ENCODE measurements around the gene DOCK4.

DOCK4 gene

GRCh38 chr7:112149734-112150133 is 56.5 kb downstream of the DOCK4 start:
- DNase-seq (ENCODE audit: low read depth in 1 of 2, low spot score in 1 of 2) = no peak
- TF ChIP-seq CTCF (IDR thresholded peaks at IDR 0.05; ENCODE audit: insufficient read depth, low read length) (no peak), REST (IDR thresholded peaks at IDR 0.05; ENCODE audit: insufficient replicate concordance, low read depth) (no peak), SPI1 (IDR thresholded peaks at IDR 0.05; ENCODE audit: borderline replicate concordance, low read depth) (no peak), GABPA (IDR thresholded peaks at IDR 0.05; ENCODE audit: low read depth) (no peak), POLR2AphosphoS5 (IDR thresholded peaks at IDR 0.05; ENCODE audit: low read depth) (no peak)

GRCh38 chr7:112147793-112148361 is 58.3 kb downstream of the DOCK4 start:
- no peak for TF ChIP-seq REST (IDR thresholded peaks at IDR 0.05; ENCODE audit: insufficient replicate concordance, low read depth)
- TF ChIP-seq POLR2AphosphoS5 (IDR thresholded peaks at IDR 0.05; ENCODE audit: low read depth) = no peak
- no peak for TF ChIP-seq CTCF (IDR thresholded peaks at IDR 0.05; ENCODE audit: insufficient read depth, low read length)
- no peak for TF ChIP-seq SPI1 (IDR thresholded peaks at IDR 0.05; ENCODE audit: borderline replicate concordance, low read depth)
- no peak for TF ChIP-seq GABPA (IDR thresholded peaks at IDR 0.05; ENCODE audit: low read depth)
- no peak overlapping the region for H3K27ac ChIP-seq (replicated peaks)
- DNase-seq (ENCODE audit: low read depth in 1 of 2, low spot score in 1 of 2) = no peak
- H3K27me3 ChIP-seq (ENCODE audit: insufficient read depth, poor library complexity, severe bottlenecking) = no peaks in the 10 kb centered on the region
- H3K4me3 ChIP-seq (replicated peaks; ENCODE audit: insufficient read depth, low read length) = no peak overlapping the region

More at GRCh38 chr7:112149734-112150133, 56.5 kb downstream of the DOCK4 start:
- Histone ChIP-seq H3K27me3 (ENCODE audit: insufficient read depth, poor library complexity, severe bottlenecking) (no peaks in the 10 kb centered on the region), H3K27ac (replicated peaks) (no peak overlapping the region), H3K4me3 (replicated peaks; ENCODE audit: insufficient read depth, low read length) (no peak overlapping the region)

GRCh38 chr7:112145206-112145605 is 61.0 kb downstream of the DOCK4 start:
- no peak for DNase-seq (ENCODE audit: low read depth in 1 of 2, low spot score in 1 of 2)
- Histone ChIP-seq H3K4me3 (replicated peaks; ENCODE audit: insufficient read depth, low read length) (no peak overlapping the region), H3K27ac (replicated peaks) (no peak overlapping the region), H3K27me3 (ENCODE audit: insufficient read depth, poor library complexity, severe bottlenecking) (no peaks in the 10 kb centered on the region)
- TF ChIP-seq POLR2AphosphoS5 (IDR thresholded peaks at IDR 0.05; ENCODE audit: low read depth) (no peak), REST (IDR thresholded peaks at IDR 0.05; ENCODE audit: insufficient replicate concordance, low read depth) (no peak), SPI1 (IDR thresholded peaks at IDR 0.05; ENCODE audit: borderline replicate concordance, low read depth) (no peak), CTCF (IDR thresholded peaks at IDR 0.05; ENCODE audit: insufficient read depth, low read length) (no peak), GABPA (IDR thresholded peaks at IDR 0.05; ENCODE audit: low read depth) (no peak)
